Panc1 (cell line): ENCODE measurements around the gene PIM2. TPM values are rescaled to one million over a fixed set of nuclear protein-coding genes. Genes with fewer than 3 reads are reported as not detected.
A peak's percentile ranks its signal among the peaks of the same experiment; 100 is the strongest.

Source experiments
- ATAC-seq: fragments of 200-7000 bp; cut with Tn5 transposase; 2 replicates; pipeline ENCODE4 v1.9.1; 2020; ENCODE audit warnings: mild to moderate bottlenecking, moderate library complexity
- BruUV-seq: library from RNA; stranded (reverse); fragments of 400-500 nt; replicated peaks from 2 replicates; lab custom pipeline; 2021; lab: Mats Ljungman, UMichigan
- CTCF ChIA-PET: fragments of 300-600 bp; sonication (Branson Sonifier 250); formaldehyde crosslinking; loops from one replicate; lab custom pipeline; 2022; ENCODE audit warnings: antibody characterized with exemption; lab: Charles Lee
- POLR2A ChIA-PET: fragments of 300-600 bp; sonication (Branson Sonifier 250); formaldehyde crosslinking; loops from one replicate; lab custom pipeline; 2022; ENCODE audit warnings: antibody characterized with exemption; lab: Charles Lee
- DNase-seq: peaks from one replicate; pipeline ENCODE4 v3.0.0-alpha.2; 2010; ENCODE audit warnings: low read depth, low spot score
- H3K27ac ChIP-seq: 2 replicates; pipeline ENCODE4 v1.5.1; 2011; ENCODE audit warnings: mild to moderate bottlenecking, low read length, inconsistent platforms
- H3K27me3 ChIP-seq: fragments of 200-500 bp; sonication (Bioruptor generic); 2 replicates; pipeline ENCODE4 v1.6.0; 2014; ENCODE audit warnings: low read length, inconsistent platforms; ENCODE audit not compliant: control insufficient read depth, insufficient read depth
- H3K36me3 ChIP-seq: fragments of 200-500 bp; sonication (Bioruptor generic); 2 replicates; pipeline ENCODE4 v1.5.1; 2014; ENCODE audit warnings: inconsistent platforms, mild to moderate bottlenecking, low read length, moderate library complexity; ENCODE audit not compliant: control insufficient read depth, insufficient read depth
- H3K4me1 ChIP-seq: 2 replicates; pipeline ENCODE4 v1.5.1; 2011; ENCODE audit warnings: inconsistent platforms, mild to moderate bottlenecking, low read length, moderate library complexity; ENCODE audit not compliant: control insufficient read depth, insufficient read depth
- H3K4me3 ChIP-seq, 2 experiments: 2 replicates each; pipeline ENCODE4 v1.5.1; 2011 to 2012; ENCODE audit warnings: low read depth in 2 of 2, low read length in 2 of 2, mild to moderate bottlenecking in 2 of 2, inconsistent platforms in 1 of 2, moderate library complexity in 1 of 2
- H3K9me3 ChIP-seq: fragments of 200-500 bp; sonication (Bioruptor generic); 2 replicates; pipeline ENCODE4 v1.5.1; 2014; ENCODE audit warnings: low read depth, mild to moderate bottlenecking, inconsistent platforms, low read length, moderate library complexity; ENCODE audit not compliant: control insufficient read depth, insufficient read depth
- CTCF ChIP-seq: fragments of 450-650 bp; IDR thresholded peaks from 2 replicates; pipeline ENCODE4 v1.5.1; 2017; ENCODE audit warnings: mild to moderate bottlenecking
- POLR2AphosphoS5 ChIP-seq: IDR thresholded peaks from 2 replicates; pipeline ENCODE4 v1.6.1; 2012; ENCODE audit warnings: mild to moderate bottlenecking, low read depth, low read length, moderate library complexity
- REST ChIP-seq, 2 experiments: IDR thresholded peaks; 2 replicates each; pipeline ENCODE4 v1.6.1; 2011 to 2012; ENCODE audit warnings: low read depth in 2 of 2, control low read depth in 1 of 2, low read length in 1 of 2, mild to moderate bottlenecking in 1 of 2, moderate library complexity in 1 of 2; ENCODE audit not compliant: insufficient read depth in 1 of 2
- SIN3A ChIP-seq: IDR thresholded peaks from 2 replicates; pipeline ENCODE4 v1.6.1; 2012; ENCODE audit warnings: low read depth, mild to moderate bottlenecking, low read length, moderate library complexity, borderline replicate concordance; ENCODE audit not compliant: insufficient read depth
- TCF7L2 ChIP-seq: IDR thresholded peaks from 2 replicates; pipeline ENCODE4 v1.6.1; 2011; ENCODE audit warnings: mild to moderate bottlenecking, low read depth, low read length, inconsistent platforms
- in situ Hi-C: cut with HindIII; loops from 2 replicates; pipeline ENCODE4 v1.10.0; 2016; ENCODE audit warnings: low sequenced_read_pairs, low pct_unique_long_range_greater_than_20kb
- intact Hi-C: fragments of 100-400 bp; cut with micrococcal nuclease; formaldehyde crosslinking; loops from one replicate; pipeline ENCODE4 v1.10.0; 2022; ENCODE audit not compliant: unreplicated experiment
- total RNA-seq: library from RNA; stranded (reverse); gene quantifications from one replicate; pipeline ENCODE4 v1.2.1, GENCODE V29; 2021; ENCODE audit not compliant: unreplicated experiment

PIM2 gene
- total RNA-seq, 1 experiment from 2014 or later: 52.6 TPM

- intact Hi-C loops: no loop called here
- peaks cover 7% of the 10 kb centered on the region for H3K36me3 ChIP-seq
- ATAC-seq: no peak
Measured at GRCh38 chrX:48919947-48920717, 1.3 kb upstream of the PIM2 start.

GRCh38 chrX:48919360-48919841, 577 bp upstream of the PIM2 start:
- peak; percentile 38 for ATAC-seq

More at GRCh38 chrX:48919947-48920717, 1.3 kb upstream of the PIM2 start:
- Histone ChIP-seq H3K9me3 (no peaks in the 10 kb centered on the region), H3K27ac (peak overlapping the region; percentile 72), H3K27me3 (no peaks in the 10 kb centered on the region), H3K4me1 (peaks cover 8% of the 10 kb centered on the region), H3K4me3 (no peak overlapping the region; a peak in 1 of 4 replicates)
- ChIA-PET POLR2A (no interaction called here), CTCF (no interaction called here)
- no TSS peak for BruUV-seq
- TF ChIP-seq REST (IDR thresholded peaks at IDR 0.05; ENCODE audit: insufficient read depth in 1 of 2, low read depth in 2 of 2, low read length in 1 of 2) (no peak), SIN3A (no peak), POLR2AphosphoS5 (no peak), CTCF (no peak), TCF7L2 (no peak)
- no peak for DNase-seq
- in situ Hi-C loops: no loop called here

GRCh38 chrX:48918301-48918642, 552 bp downstream of the PIM2 start:
- H3K27me3 ChIP-seq: no peaks in the 10 kb centered on the region
- in situ Hi-C loops: no loop called here
- no TSS peak for BruUV-seq
- no peak for TF ChIP-seq TCF7L2
- no peak for TF ChIP-seq POLR2AphosphoS5
- TF ChIP-seq CTCF: no peak
- TF ChIP-seq SIN3A: no peak
- TF ChIP-seq REST (IDR thresholded peaks at IDR 0.05; ENCODE audit: insufficient read depth in 1 of 2, low read depth in 2 of 2, low read length in 1 of 2): no peak
- peak overlapping the region; percentile 94 for H3K27ac ChIP-seq
- ATAC-seq (peak; percentile 26; the same call in 1 of the 2 replicates), DNase-seq (no peak)
- H3K9me3 ChIP-seq: no peaks in the 10 kb centered on the region
- H3K4me3 ChIP-seq: peak overlapping the region; percentile 76 to 88
- ChIA-PET CTCF (no interaction called here), POLR2A (no interaction called here)
- peaks cover 12% of the 10 kb centered on the region for H3K4me1 ChIP-seq
- intact Hi-C loops: no loop called here
- H3K36me3 ChIP-seq: peaks cover 13% of the 10 kb centered on the region

More at GRCh38 chrX:48919360-48919841, 577 bp upstream of the PIM2 start:
- H3K9me3 ChIP-seq: no peaks in the 10 kb centered on the region
- CTCF ChIA-PET: interaction anchor here (0.6 kb wide), 1 partner anchor 43 kb away, joined by 3 read pairs; no protein-coding TSS in a partner anchor
- H3K27ac ChIP-seq: peak overlapping the region; percentile 72
- peaks cover 8% of the 10 kb centered on the region for H3K4me1 ChIP-seq
- POLR2A ChIA-PET: no interaction called here
- in situ Hi-C loops (no loop called here), intact Hi-C loops (no loop called here)
- peaks cover 13% of the 10 kb centered on the region for H3K36me3 ChIP-seq
- H3K27me3 ChIP-seq: no peaks in the 10 kb centered on the region
- no TSS peak for BruUV-seq
- peak overlapping the region; percentile 76 to 88 for H3K4me3 ChIP-seq
- TF ChIP-seq SIN3A (0 out of 2 replicates have a peak, but pooled peaks have one; percentile 17), TCF7L2 (no peak)
- no peak for DNase-seq
